ENCODE data around the gene TUBGCP2.
"Not testable (repeated sequence)": the region's sequence is repeated elsewhere in the genome, so short reads cannot be mapped to it uniquely, and the experiment has no call there.

- TF ChIP-seq, protein P1, sequence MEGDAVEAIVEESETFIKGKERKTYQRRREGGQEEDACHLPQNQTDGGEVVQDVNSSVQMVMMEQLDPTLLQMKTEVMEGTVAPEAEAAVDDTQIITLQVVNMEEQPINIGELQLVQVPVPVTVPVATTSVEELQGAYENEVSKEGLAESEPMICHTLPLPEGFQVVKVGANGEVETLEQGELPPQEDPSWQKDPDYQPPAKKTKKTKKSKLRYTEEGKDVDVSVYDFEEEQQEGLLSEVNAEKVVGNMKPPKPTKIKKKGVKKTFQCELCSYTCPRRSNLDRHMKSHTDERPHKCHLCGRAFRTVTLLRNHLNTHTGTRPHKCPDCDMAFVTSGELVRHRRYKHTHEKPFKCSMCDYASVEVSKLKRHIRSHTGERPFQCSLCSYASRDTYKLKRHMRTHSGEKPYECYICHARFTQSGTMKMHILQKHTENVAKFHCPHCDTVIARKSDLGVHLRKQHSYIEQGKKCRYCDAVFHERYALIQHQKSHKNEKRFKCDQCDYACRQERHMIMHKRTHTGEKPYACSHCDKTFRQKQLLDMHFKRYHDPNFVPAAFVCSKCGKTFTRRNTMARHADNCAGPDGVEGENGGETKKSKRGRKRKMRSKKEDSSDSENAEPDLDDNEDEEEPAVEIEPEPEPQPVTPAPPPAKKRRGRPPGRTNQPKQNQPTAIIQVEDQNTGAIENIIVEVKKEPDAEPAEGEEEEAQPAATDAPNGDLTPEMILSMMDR (optimal IDR thresholded peaks at IDR 0.05 in 1 of 3, IDR thresholded peaks at IDR 0.05 in 1 of 3, conservative IDR thresholded peaks at IDR 0.05 in 1 of 3; ENCODE audit: extremely low read depth in 1 of 3, insufficient read depth in 2 of 3, low read length in 3 of 3), result not testable (repeated sequence)
- not testable (repeated sequence) for TF ChIP-seq EZH2 (IDR thresholded peaks at IDR 0.05; ENCODE audit: low read length)
Observed at GRCh38 chr10:133234796-133235195, 73.9 kb downstream of the TUBGCP2 start.

All from keratinocyte (primary cell).